Muscle layer of colon (tissue), 2 donors: ENCODE measurements around the gene ATF7.
"Not testable (repeated sequence)": the region's sequence is repeated elsewhere in the genome, so short reads cannot be mapped to it uniquely, and the experiment has no call there.

ENCODE experiments used
- H3K27ac ChIP-seq: one replicate; pipeline ENCODE4 v1.7.0; 2013; ENCODE audit warnings: low read depth, mild to moderate bottlenecking, low read length, moderate library complexity
- H3K27me3 ChIP-seq, 2 donors: one replicate each; pipeline ENCODE4 v1.7.0; 2013; ENCODE audit warnings: low read length in 2 of 2, mild to moderate bottlenecking in 2 of 2; ENCODE audit not compliant: insufficient read depth in 2 of 2, control insufficient read depth in 1 of 2
- H3K36me3 ChIP-seq: one replicate; pipeline ENCODE4 v1.7.0; 2013; ENCODE audit warnings: mild to moderate bottlenecking, low read length; ENCODE audit not compliant: insufficient read depth
- H3K4me1 ChIP-seq: one replicate; pipeline ENCODE4 v1.7.0; 2013; ENCODE audit warnings: mild to moderate bottlenecking, low read length; ENCODE audit not compliant: insufficient read depth
- H3K4me3 ChIP-seq, 2 donors: one replicate each; pipeline ENCODE4 v1.7.0; 2013; ENCODE audit warnings: low read length in 2 of 2, low read depth in 1 of 2, mild to moderate bottlenecking in 1 of 2, moderate library complexity in 1 of 2
- H3K9ac ChIP-seq: one replicate; pipeline ENCODE4 v1.7.0; 2013; ENCODE audit warnings: low read length
- H3K9me3 ChIP-seq: one replicate; pipeline ENCODE4 v1.7.0; 2013; ENCODE audit warnings: mild to moderate bottlenecking, low read length
- donor health status: abdominal sarcoma.
- donor health status: Adenocarcinoma of cecum.

The ATF7 gene

DNA sequence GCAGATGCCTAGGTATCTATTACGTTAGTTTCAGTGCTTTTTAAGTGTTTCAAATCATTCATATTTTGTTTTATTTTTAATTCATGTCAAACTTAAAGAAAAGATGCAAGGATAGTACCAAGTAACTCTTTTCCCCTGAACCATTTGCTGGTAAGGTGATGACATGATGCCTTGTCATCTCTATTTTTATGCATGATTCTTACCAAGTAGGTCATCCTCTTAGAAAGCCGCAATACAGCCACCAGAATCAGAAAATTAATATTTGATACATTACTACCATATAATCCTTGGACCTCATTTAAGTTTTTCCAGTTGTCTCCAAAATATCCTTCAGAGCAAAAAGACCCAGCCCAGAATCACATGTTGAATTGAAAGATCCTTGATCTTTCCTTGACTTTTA lies 27.4 kb upstream of the ATF7 start:
- Histone ChIP-seq H3K9me3 (no peaks in the 10 kb centered on the region), H3K9ac (no peak overlapping the region), H3K27me3 (no peaks in the 10 kb centered on the region), H3K36me3 (no peaks in the 10 kb centered on the region), H3K4me3 (no peak overlapping the region), H3K4me1 (peaks cover 6% of the 10 kb centered on the region), H3K27ac (no peak overlapping the region)

DNA sequence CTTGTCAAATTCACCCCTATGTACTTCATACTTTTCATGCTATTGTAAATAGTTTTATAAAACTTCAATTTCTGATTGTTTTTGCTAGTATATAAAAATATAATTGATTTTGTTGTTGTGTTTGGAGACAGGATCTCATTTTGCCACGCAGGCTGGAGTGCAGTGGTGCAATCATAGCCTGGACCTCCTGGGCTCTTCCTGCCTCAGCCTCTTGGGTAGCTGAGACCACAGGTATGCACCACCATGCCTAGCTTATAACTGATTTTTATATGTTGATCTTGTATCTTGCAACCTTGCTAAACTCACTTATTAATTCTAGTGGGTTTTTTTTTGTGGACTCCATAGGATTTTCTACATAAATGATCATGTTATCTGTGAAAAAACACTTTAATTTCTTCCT lies 26.2 kb upstream of the ATF7 start:
- H3K9ac ChIP-seq: no peak overlapping the region
- H3K27ac ChIP-seq: no peak overlapping the region
- H3K4me3 ChIP-seq: no peak overlapping the region
- no peaks in the 10 kb centered on the region for H3K27me3 ChIP-seq
- no peaks in the 10 kb centered on the region for H3K36me3 ChIP-seq
- no peaks in the 10 kb centered on the region for H3K9me3 ChIP-seq
- no peaks in the 10 kb centered on the region for H3K4me1 ChIP-seq

DNA sequence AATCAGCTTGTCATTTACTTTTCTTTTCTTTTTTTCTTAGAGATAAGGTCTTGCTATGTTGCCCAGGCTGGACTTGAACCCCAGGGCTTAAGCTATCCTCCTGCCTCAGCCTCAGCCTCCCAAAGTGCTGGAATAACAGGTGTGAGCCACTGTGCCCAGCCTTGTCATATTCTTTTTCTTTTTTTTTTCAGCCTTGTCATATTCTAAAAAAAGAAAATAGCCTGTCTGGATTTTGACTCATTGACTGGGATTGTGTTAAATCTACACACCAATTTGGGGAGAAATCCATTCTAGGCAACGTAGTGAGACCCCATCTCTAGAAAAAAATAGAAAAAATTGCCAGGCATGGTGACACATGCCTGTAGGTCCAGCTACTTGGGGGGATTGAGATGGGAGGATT lies 25.6 kb upstream of the ATF7 start:
- Histone ChIP-seq H3K27me3 (no peaks in the 10 kb centered on the region), H3K4me3 (no peak overlapping the region), H3K9ac (no peak overlapping the region), H3K36me3 (no peaks in the 10 kb centered on the region), H3K27ac (no peak overlapping the region), H3K4me1 (no peaks in the 10 kb centered on the region), H3K9me3 (no peaks in the 10 kb centered on the region)

DNA sequence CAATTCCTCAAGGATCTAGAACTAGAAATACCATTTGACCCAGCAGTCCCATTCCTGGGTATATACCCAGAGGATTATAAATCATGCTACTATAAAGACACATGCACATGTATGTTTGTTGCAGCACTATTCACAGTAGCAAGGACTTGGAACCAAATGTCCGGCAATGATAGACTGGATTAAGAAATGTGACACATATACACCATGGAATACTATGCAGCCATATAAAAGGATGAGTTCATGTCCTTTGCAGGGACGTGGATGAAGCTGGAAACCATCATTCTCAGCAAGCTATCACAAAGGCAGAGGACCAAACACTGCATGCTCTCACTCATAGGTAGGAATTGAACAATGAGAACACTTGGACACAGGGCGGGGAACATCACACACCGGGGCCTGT lies 20.1 kb upstream of the ATF7 start:
- H3K27ac ChIP-seq, H3K36me3 ChIP-seq, H3K27me3 ChIP-seq, H3K4me1 ChIP-seq, H3K4me3 ChIP-seq, H3K9ac ChIP-seq, H3K9me3 ChIP-seq: not testable (repeated sequence)

DNA sequence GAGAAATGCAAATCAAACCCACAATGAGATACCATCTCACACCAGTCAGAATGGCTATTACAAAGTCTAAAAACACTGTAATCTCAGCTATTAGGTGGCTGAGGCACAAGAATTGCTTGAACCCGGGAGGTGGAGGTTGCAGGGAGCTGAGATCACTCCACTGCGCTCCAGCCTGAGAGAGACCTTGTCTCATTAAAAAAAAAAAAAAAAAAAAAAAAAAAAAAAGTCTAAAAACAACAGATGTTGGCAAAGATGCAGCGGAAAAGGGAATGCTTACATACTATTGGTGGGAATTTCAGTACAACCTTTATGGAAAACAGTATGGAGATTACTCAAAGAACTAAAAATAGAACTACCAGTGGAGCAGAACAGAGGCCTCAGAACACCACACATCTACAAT lies 19.0 kb upstream of the ATF7 start:
- Histone ChIP-seq H3K4me1 (no peaks in the 10 kb centered on the region), H3K27me3 (no peaks in the 10 kb centered on the region), H3K9ac (no peak overlapping the region), H3K4me3 (no peak overlapping the region), H3K27ac (no peak overlapping the region), H3K9me3 (no peaks in the 10 kb centered on the region), H3K36me3 (no peaks in the 10 kb centered on the region)

DNA sequence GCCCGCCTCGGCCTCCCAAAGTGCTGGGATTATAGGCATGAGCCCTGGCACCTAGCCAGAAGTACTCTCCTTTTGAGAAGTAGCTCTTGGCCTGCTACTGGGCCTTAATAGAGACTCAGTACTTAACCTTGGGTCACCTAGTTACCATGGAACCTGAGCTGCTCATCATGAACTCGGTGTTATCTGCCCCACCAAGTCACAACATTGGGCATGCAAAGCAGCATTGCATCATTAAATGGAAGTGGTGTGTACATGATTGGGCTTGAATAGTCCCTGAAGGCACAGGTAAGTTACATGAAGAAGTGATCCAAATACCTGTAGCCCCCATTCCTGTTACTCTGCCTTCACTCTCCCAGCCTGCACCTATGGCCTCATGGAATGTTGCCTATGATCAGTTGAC lies 18.0 kb upstream of the ATF7 start:
- no peak overlapping the region for H3K27ac ChIP-seq
- H3K9ac ChIP-seq: no peak overlapping the region
- no peaks in the 10 kb centered on the region for H3K9me3 ChIP-seq
- H3K27me3 ChIP-seq: no peaks in the 10 kb centered on the region
- H3K36me3 ChIP-seq: no peaks in the 10 kb centered on the region
- no peak overlapping the region for H3K4me3 ChIP-seq
- H3K4me1 ChIP-seq: no peaks in the 10 kb centered on the region

DNA sequence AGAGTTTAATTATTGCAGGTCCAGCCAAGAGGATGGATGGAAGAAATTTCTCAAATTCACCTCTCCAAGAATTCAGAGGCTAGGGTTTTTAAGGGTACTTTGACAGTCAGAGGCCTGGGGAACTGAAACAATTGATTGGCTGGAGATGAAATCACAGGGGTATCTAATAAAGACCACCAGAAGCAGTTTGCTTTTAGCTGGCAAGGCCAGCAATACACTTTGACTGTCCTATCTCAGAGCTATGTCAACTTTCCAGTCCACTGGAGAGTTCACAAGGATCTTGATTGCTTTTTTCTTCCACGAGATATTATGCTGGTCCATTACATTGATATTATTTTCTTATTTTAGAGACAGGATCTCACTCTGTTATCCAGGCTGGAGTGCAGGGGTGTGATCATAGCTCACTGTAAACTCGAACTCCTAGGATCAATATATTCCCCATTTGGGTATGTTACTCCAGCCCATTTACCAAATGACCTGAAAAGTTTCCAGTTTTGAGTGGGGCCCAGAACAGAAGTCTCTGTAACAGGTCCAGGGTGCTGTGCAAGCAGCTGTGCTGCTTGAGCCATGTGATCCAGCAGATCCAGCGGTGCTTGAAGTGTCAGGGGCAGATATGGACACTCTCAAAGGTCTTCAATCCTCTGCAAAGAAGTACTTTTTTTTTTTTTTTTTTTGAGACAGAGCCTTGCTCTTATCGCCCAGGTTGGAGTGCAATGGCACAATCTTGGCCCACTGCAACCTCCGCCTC lies 17.2 kb upstream of the ATF7 start:
- no peaks in the 10 kb centered on the region for H3K4me1 ChIP-seq
- no peaks in the 10 kb centered on the region for H3K27me3 ChIP-seq
- no peak overlapping the region for H3K27ac ChIP-seq
- H3K9me3 ChIP-seq: no peaks in the 10 kb centered on the region
- no peak overlapping the region for H3K4me3 ChIP-seq
- H3K36me3 ChIP-seq: no peaks in the 10 kb centered on the region
- no peak overlapping the region for H3K9ac ChIP-seq

DNA sequence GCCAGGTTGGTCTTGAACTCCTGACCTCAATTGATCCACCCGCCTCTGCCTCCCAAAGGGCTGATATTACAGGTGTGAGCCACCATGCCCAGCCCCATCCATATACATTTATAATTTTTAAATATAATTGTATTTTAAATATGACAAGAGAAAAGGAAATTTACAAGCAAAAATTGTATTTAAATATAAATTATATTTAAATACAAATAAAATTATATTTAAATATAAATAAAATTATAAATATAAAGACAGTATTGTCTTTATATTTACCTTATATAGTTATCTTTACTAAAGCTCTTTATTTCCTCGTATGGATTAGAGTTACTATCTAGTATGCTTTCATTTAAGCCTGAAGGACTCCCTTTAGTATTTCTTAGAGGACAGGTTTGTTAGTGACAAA lies 11.9 kb upstream of the ATF7 start:
- H3K27me3 ChIP-seq: no peaks in the 10 kb centered on the region
- no peak overlapping the region for H3K4me3 ChIP-seq
- no peak overlapping the region for H3K27ac ChIP-seq
- no peaks in the 10 kb centered on the region for H3K36me3 ChIP-seq
- H3K9me3 ChIP-seq: no peaks in the 10 kb centered on the region
- no peaks in the 10 kb centered on the region for H3K4me1 ChIP-seq
- no peak overlapping the region for H3K9ac ChIP-seq

DNA sequence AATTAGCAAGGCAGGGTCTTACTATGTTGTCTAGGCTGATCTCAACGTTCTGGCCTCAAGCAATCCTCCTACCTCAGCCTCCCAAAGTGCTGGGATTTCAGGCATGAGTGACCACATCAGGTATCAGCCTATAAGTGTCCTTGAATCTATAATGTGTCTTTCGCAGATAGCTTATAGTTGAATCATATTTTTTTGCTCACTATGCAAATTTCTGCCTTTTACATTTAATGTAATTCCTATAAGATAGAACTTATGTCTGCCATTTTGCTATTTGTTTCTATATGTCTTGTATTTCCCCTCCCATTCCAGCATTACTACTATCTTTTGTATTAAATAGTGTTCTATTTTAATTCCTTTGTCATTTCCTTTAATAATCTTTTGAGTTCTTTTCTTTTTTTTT lies 10.5 kb upstream of the ATF7 start:
- no peaks in the 10 kb centered on the region for H3K9me3 ChIP-seq
- H3K9ac ChIP-seq: no peak overlapping the region
- no peaks in the 10 kb centered on the region for H3K4me1 ChIP-seq
- no peaks in the 10 kb centered on the region for H3K27me3 ChIP-seq
- H3K27ac ChIP-seq: no peak overlapping the region
- no peak overlapping the region for H3K4me3 ChIP-seq
- H3K36me3 ChIP-seq: no peaks in the 10 kb centered on the region

DNA sequence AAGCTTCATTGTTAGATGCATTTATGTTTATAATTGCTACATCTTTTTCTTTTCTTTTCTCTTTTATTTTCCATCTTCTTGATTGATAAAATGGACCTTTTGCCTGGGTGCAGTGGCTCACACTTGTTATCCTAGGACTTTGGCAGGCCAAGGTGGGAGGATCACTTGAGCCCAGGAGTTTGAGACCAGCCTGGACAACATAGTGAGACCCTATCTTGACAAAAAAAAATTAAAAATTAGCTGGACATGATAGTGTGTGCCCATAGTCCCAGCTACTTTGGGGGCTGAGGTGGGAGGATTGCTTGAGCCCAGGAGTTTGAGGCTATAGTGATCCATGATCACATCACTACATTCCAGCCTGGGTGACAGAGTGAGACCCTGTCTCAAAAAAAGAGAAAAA lies 9.5 kb upstream of the ATF7 start:
- not testable (repeated sequence) for H3K9me3 ChIP-seq, H3K27ac ChIP-seq, H3K4me3 ChIP-seq, H3K27me3 ChIP-seq, H3K36me3 ChIP-seq, H3K9ac ChIP-seq, H3K4me1 ChIP-seq

DNA sequence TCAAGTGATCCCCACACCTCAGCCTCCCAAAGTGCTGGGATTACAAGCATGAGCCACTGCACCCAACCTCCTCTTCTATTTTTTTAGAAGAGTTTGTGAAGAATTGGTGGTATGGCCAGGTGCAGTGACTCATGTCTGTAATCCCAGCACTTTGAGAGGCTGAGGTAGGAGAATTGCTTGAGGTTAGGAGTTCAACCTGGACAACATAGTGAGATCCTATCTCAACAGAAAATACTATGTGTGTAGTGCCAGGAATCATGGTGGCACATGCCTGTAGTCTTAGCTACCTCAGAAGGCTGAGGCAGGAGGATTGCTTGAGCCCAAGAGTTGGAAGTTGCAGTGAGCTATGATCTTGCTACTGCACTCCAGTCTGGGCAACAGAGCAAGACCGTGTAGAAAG lies 5.5 kb upstream of the ATF7 start:
- no peaks in the 10 kb centered on the region for H3K9me3 ChIP-seq
- H3K36me3 ChIP-seq: no peaks in the 10 kb centered on the region
- no peaks in the 10 kb centered on the region for H3K27me3 ChIP-seq
- no peak overlapping the region for H3K4me3 ChIP-seq
- no peak overlapping the region for H3K9ac ChIP-seq
- H3K4me1 ChIP-seq: peaks cover 4% of the 10 kb centered on the region
- H3K27ac ChIP-seq: no peak overlapping the region

DNA sequence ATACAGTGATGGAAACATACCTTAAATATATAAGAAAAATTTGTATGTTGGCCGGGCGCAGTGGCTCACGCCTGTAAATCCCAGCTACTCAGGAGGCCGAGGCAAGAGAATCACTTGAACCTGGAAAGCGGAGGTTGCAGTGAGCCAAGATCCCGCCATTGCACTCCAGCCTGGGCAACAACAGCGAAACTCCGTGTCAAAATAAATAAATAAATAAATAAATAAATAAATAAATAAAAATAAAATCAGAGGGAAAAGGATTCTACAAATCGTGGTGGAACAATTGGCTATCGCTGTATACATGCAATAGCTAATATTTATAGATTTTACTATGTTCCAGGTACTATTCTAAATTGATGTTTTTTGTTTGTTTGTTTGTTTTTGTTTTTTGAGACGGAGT lies 1.7 kb upstream of the ATF7 start:
- H3K4me3 ChIP-seq: no peak overlapping the region
- no peak overlapping the region for H3K27ac ChIP-seq
- no peaks in the 10 kb centered on the region for H3K36me3 ChIP-seq
- no peaks in the 10 kb centered on the region for H3K27me3 ChIP-seq
- no peak overlapping the region for H3K9ac ChIP-seq
- H3K4me1 ChIP-seq: peaks cover 10% of the 10 kb centered on the region
- no peaks in the 10 kb centered on the region for H3K9me3 ChIP-seq
